Measurements from ENCODE around the gene SRGAP2C.
"Not testable (repeated sequence)": the region's sequence is repeated elsewhere in the genome, so short reads cannot be mapped to it uniquely, and the experiment has no call there.

DNA sequence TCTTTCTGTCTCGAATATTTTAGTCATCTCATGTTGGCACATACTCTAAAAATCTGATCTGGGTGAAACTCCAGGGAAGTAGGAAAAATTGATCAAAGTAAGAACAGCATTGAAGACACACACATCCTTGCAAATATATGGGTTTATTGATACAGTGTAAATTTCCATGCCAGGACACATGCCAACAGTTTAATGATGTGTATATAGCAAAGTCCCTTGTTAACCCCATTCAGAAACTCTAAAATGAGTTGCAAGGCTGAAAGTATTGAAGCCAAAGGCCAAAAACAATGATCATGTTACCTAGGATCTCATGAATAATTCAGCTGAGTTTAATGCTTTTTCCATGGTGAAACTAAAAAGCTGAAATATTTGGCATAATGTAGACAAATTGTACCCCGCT lies 61.6 kb downstream of the SRGAP2C start:
- TF ChIP-seq, protein P1, sequence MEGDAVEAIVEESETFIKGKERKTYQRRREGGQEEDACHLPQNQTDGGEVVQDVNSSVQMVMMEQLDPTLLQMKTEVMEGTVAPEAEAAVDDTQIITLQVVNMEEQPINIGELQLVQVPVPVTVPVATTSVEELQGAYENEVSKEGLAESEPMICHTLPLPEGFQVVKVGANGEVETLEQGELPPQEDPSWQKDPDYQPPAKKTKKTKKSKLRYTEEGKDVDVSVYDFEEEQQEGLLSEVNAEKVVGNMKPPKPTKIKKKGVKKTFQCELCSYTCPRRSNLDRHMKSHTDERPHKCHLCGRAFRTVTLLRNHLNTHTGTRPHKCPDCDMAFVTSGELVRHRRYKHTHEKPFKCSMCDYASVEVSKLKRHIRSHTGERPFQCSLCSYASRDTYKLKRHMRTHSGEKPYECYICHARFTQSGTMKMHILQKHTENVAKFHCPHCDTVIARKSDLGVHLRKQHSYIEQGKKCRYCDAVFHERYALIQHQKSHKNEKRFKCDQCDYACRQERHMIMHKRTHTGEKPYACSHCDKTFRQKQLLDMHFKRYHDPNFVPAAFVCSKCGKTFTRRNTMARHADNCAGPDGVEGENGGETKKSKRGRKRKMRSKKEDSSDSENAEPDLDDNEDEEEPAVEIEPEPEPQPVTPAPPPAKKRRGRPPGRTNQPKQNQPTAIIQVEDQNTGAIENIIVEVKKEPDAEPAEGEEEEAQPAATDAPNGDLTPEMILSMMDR (IDR thresholded peaks at IDR 0.05 in 4 of 5, conservative IDR thresholded peaks at IDR 0.05 in 1 of 5) = not testable (repeated sequence)
- TF ChIP-seq POLR2A (IDR thresholded peaks at IDR 0.05) = not testable (repeated sequence)

Data from gastrocnemius medialis (tissue), 4 donors.